Testis (tissue), 2 donors: ENCODE data around the gene PLA2G2D.

Experiments
- POLR2A ChIP-seq: fragments of 450-650 bp; IDR thresholded peaks from one replicate; pipeline ENCODE4 v1.6.1; 2017; ENCODE audit warnings: antibody characterized with exemption, mild to moderate bottlenecking, moderate library complexity
- TF ChIP-seq, protein P1 (sequence below), 3 experiments: fragments of 450-650 bp in 2 of 3; fragments of 200-600 bp in 1 of 3; sonication (generic) in 1 of 3; IDR thresholded peaks; one replicate each; pipeline ENCODE4 v1.5.1; 2016 to 2019; ENCODE audit warnings: antibody characterized with exemption in 3 of 3, mild to moderate bottlenecking in 2 of 3, moderate library complexity in 1 of 3

DNA sequence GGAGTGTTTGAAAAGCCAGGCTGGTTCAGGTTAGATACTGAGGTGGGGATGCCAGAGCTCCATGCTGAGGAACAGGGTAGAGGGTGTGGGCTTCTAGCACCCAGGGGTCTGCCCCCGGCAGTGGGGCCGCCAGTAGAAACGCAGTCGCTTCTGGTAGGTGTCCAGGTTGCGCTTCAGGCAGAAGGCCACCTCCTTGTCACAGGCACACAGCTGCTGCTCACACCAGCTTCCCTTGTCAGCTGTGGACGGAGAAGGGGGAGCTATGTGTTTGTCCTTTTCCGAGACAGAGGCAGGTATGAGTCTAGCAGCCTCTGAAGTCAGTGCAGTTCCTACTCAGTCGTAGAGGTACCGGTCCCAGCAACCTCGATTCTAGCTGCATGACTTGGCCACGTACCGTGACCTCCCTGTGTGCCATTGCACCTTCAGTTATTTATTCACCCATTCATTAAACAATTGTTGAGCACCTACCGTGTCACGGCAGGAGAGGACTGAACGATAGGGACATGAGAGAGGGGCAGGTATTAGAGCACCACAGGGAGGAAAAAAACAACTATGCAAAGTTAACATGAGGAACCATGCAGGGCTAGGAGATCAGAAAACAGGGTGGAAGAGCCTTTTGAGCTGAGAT lies 5.2 kb downstream of the PLA2G2D start:
- TF ChIP-seq, protein P1, sequence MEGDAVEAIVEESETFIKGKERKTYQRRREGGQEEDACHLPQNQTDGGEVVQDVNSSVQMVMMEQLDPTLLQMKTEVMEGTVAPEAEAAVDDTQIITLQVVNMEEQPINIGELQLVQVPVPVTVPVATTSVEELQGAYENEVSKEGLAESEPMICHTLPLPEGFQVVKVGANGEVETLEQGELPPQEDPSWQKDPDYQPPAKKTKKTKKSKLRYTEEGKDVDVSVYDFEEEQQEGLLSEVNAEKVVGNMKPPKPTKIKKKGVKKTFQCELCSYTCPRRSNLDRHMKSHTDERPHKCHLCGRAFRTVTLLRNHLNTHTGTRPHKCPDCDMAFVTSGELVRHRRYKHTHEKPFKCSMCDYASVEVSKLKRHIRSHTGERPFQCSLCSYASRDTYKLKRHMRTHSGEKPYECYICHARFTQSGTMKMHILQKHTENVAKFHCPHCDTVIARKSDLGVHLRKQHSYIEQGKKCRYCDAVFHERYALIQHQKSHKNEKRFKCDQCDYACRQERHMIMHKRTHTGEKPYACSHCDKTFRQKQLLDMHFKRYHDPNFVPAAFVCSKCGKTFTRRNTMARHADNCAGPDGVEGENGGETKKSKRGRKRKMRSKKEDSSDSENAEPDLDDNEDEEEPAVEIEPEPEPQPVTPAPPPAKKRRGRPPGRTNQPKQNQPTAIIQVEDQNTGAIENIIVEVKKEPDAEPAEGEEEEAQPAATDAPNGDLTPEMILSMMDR (IDR thresholded peaks at IDR 0.05) = no peak
- TF ChIP-seq POLR2A = no peak
